K562 (cell line): ENCODE results near the gene PLEKHG1. TPM values are rescaled to one million over a fixed set of nuclear protein-coding genes. Genes with fewer than 3 reads are reported as not detected.

Experiments
- ATAC-seq: fragments of 200-7000 bp; cut with Tn5 transposase; 3 replicates; pipeline ENCODE4 v1.9.1; 2020; ENCODE audit warnings: moderate library complexity
- BruUV-seq: library from RNA; stranded (reverse); fragments of 400-500 nt; replicated peaks from 2 replicates; lab custom pipeline; 2021; lab: Mats Ljungman, UMichigan
- CTCF ChIA-PET: fragments of 300-600 bp; formaldehyde crosslinking; extraction: SDS; loops from one replicate; lab custom pipeline; 2021; ENCODE audit warnings: low intra/inter-chr PET ratio; lab: Yijun Ruan, JAX
- POLR2A ChIA-PET: fragments of 300-600, 350-650 bp; sonication (Branson Sonifier 250); formaldehyde crosslinking; extraction: SDS; loops from one replicate; lab custom pipeline; 2021; ENCODE audit warnings: antibody characterized with exemption, inconsistent platforms; lab: Yijun Ruan, JAX
- DNase-seq, 4 experiments: peaks; one replicate each; pipeline versions ENCODE4 v3.0.0 to v3.0.0-alpha.2; 2011 to 2018; ENCODE audit warnings: low spot score in 3 of 4, mixed read lengths in 3 of 4; ENCODE audit errors: extremely low read depth in 1 of 4
- FAIRE-seq: peaks from 2 replicates; lab custom pipeline; 2011; peaks lifted over from hg19 to GRCh38; lab: Jason Lieb, UNC
- H2AFZ ChIP-seq: 2 replicates; pipeline ENCODE4 v1.6.0; 2011; ENCODE audit warnings: low read depth, low read length, control low read depth, inconsistent platforms
- H3K27ac ChIP-seq: fragments of 200-600 bp; 3 replicates; pipeline ENCODE4 v1.8.0; 2011; ENCODE audit warnings: low read depth, mild to moderate bottlenecking, control low read depth, inconsistent platforms, low read length, moderate library complexity, mixed read lengths; ENCODE audit errors: extremely low read depth
- H3K27me3 ChIP-seq, 2 experiments: fragments of 300-600 bp in 1 of 2; 2 replicates in 1 of 2; 3 replicates in 1 of 2; pipeline versions ENCODE4 v1.6.0 to v1.8.0; 2011; ENCODE audit warnings: inconsistent platforms in 2 of 2, low read length in 2 of 2, mild to moderate bottlenecking in 1 of 2, mixed read lengths in 1 of 2, moderate library complexity in 1 of 2; ENCODE audit not compliant: control insufficient read depth in 2 of 2, insufficient read depth in 2 of 2
- H3K36me3 ChIP-seq: fragments of 300-600 bp; 3 replicates; pipeline ENCODE4 v1.8.0; 2011; ENCODE audit warnings: mild to moderate bottlenecking, low read length, inconsistent platforms; ENCODE audit not compliant: control insufficient read depth, insufficient read depth
- H3K4me1 ChIP-seq, 2 experiments: fragments of 200-600 bp in 1 of 2; replicated peaks in 1 of 2; 2 replicates in 1 of 2; 3 replicates in 1 of 2; pipeline versions ENCODE4 v1.5.1 to v1.8.0; 2011; ENCODE audit warnings: inconsistent platforms in 2 of 2, low read length in 2 of 2, mild to moderate bottlenecking in 1 of 2, mixed read lengths in 1 of 2, moderate library complexity in 1 of 2; ENCODE audit not compliant: control insufficient read depth in 2 of 2, insufficient read depth in 2 of 2
- H3K4me2 ChIP-seq: 2 replicates; pipeline ENCODE4 v1.6.1; 2011; ENCODE audit warnings: low read length, control low read depth, inconsistent platforms, mixed read lengths; ENCODE audit not compliant: insufficient read depth
- H3K4me3 ChIP-seq: fragments of 200-600 bp; sonication (generic), shearing (Covaris generic); 2 replicates; pipeline ENCODE4 v1.5.1; 2016; ENCODE audit warnings: control low read depth, inconsistent platforms
- H3K79me2 ChIP-seq: fragments of 200-600 bp; 3 replicates; pipeline ENCODE4 v1.8.0; 2011; ENCODE audit warnings: low read length, inconsistent platforms; ENCODE audit not compliant: control insufficient read depth, insufficient read depth
- H3K9ac ChIP-seq, 2 experiments: 2 replicates each; pipeline versions ENCODE4 v1.6.0 to v1.6.1; 2011; ENCODE audit warnings: low read depth in 2 of 2, low read length in 2 of 2, control low read depth in 1 of 2, inconsistent platforms in 1 of 2, mild to moderate bottlenecking in 1 of 2, mixed read lengths in 1 of 2; ENCODE audit not compliant: insufficient read depth in 1 of 2
- H3K9me1 ChIP-seq: one replicate; pipeline ENCODE4 v1.6.0; 2011; ENCODE audit warnings: inconsistent platforms, mild to moderate bottlenecking, low read length, moderate library complexity; ENCODE audit not compliant: control insufficient read depth, insufficient read depth
- H3K9me3 ChIP-seq: replicated peaks from 2 replicates; pipeline ENCODE4 v1.5.1; 2011; ENCODE audit warnings: low read depth, low read length, inconsistent platforms; ENCODE audit not compliant: control insufficient read depth, insufficient read depth
- H4K20me1 ChIP-seq: replicated peaks from 2 replicates; pipeline ENCODE4 v1.6.1; 2011; ENCODE audit warnings: low read length, inconsistent platforms, mixed read lengths; ENCODE audit not compliant: control insufficient read depth, insufficient read depth
- BRD4 ChIP-seq: fragments of 200-600 bp; sonication (generic); IDR thresholded peaks from 2 replicates; pipeline ENCODE4 v1.6.1; 2017; ENCODE audit warnings: inconsistent platforms
- CREM ChIP-seq: IDR thresholded peaks from 2 replicates; pipeline ENCODE4 v1.6.1; 2014; ENCODE audit warnings: antibody characterized with exemption, low read depth
- E2F1 ChIP-seq: sonication (generic); formaldehyde crosslinking; IDR thresholded peaks from 2 replicates; pipeline ENCODE4 v1.8.1; 2023; ENCODE audit warnings: mild to moderate bottlenecking, missing genetic modification reagents, moderate library complexity
- GMEB1 ChIP-seq: fragments of 250-450 bp; sonication (Bioruptor Pico); IDR thresholded peaks from 2 replicates; pipeline ENCODE4 v1.4.0; 2020; ENCODE audit warnings: mild to moderate bottlenecking
- GTF2B ChIP-seq: IDR thresholded peaks from 2 replicates; pipeline ENCODE4 v1.6.1; 2011; ENCODE audit not compliant: insufficient read length; ENCODE audit errors: extremely low read depth
- ID3 ChIP-seq, 2 experiments: fragments of 250-450 bp in 1 of 2; fragments of 450-650 bp in 1 of 2; sonication (Bioruptor Pico) in 1 of 2; IDR thresholded peaks; 2 replicates each; pipeline versions ENCODE4 v1.6.1 to v1.8.0; 2016 to 2021; ENCODE audit warnings: mild to moderate bottlenecking in 2 of 2, moderate library complexity in 2 of 2, missing compliant biosample characterization in 1 of 2, missing genetic modification characterization in 1 of 2
- NFE2 ChIP-seq: IDR thresholded peaks from 2 replicates; pipeline ENCODE4 v1.6.1; 2014; ENCODE audit warnings: antibody characterized with exemption, low read depth
- SIX5 ChIP-seq, 2 experiments: IDR thresholded peaks; 2 replicates each; pipeline ENCODE4 v1.6.1; 2011; ENCODE audit warnings: low read length in 2 of 2, borderline replicate concordance in 1 of 2, low read depth in 1 of 2, mild to moderate bottlenecking in 1 of 2, moderate library complexity in 1 of 2; ENCODE audit not compliant: insufficient read depth in 1 of 2
- SRSF3 ChIP-seq: fragments of 200-400 bp; formaldehyde crosslinking; IDR thresholded peaks from 2 replicates; pipeline ENCODE4 v1.6.1; 2016; ENCODE audit warnings: mild to moderate bottlenecking, low read length, moderate library complexity; ENCODE audit not compliant: insufficient read depth
- ZNF584 ChIP-seq: fragments of 200-800 bp; sonication (Bioruptor generic); IDR thresholded peaks from 2 replicates; pipeline ENCODE4 v1.6.1; 2016; ENCODE audit warnings: low read depth, mild to moderate bottlenecking, missing genetic modification characterization, missing compliant biosample characterization
- WGBS: fragments of 100-300 bp; shearing (Covaris generic); methylation state at CpG from one replicate; pipeline ENCODE4 v1.1.6; 2016; ENCODE audit warnings: low coverage, mixed read lengths; ENCODE audit not compliant: insufficient coverage; ENCODE audit errors: missing lambda C conversion rate; 5-methylcytosine and 5-hydroxymethylcytosine counted together
- in situ Hi-C: fragments of 300-500 bp; cut with MboI; formaldehyde crosslinking; loops from 4 replicates; pipeline ENCODE4 v1.15.0; 2018; ENCODE audit warnings: inconsistent platforms, mixed read lengths
- intact Hi-C: fragments of 100-400 bp; cut with micrococcal nuclease; formaldehyde crosslinking; loops from 2 replicates; pipeline ENCODE4 v1.14.2; 2022
- polyA plus RNA-seq, 8 experiments: library from polyadenylated mRNA; depleted of rRNA in 4 of 8; stranded (reverse) in 5 of 8; unstranded in 3 of 8; fragments of >200 nt; fragmentation: Nextera tagmentation in 2 of 8; fragmentation: Illumina TruSeq in 1 of 8; extraction: Ambion mirVana in 2 of 8; extraction: Trizol in 1 of 8; gene quantifications; 2 replicates each; pipeline versions ENCODE4 v1.2.1 to v1.2.3, GENCODE V29; 2011 to 2014; ENCODE audit warnings: inconsistent platforms in 1 of 8, missing spikeins in 1 of 8
- total RNA-seq, 7 experiments: library from RNA; depleted of rRNA in 6 of 7; stranded (reverse); fragments of >200 nt in 6 of 7; fragmentation: Illumina TruSeq in 2 of 7; extraction: Trizol in 2 of 7; gene quantifications; 2 replicates each; pipeline versions ENCODE4 v1.2.1 to v1.2.3, GENCODE V29; 2011 to 2021; ENCODE audit warnings: low replicate concordance in 1 of 7

Gene PLEKHG1
- total and polyA plus RNA-seq, 9 of the 15 experiments (the other 6 are each of a cell fraction or from before 2014, with no cell fraction given): 0.03 to 0.16 (median 0.03) TPM; not detected in 6

GRCh38 chr6:150584065-150584464 lies 15.6 kb upstream of the PLEKHG1 start:
- WGBS: 3% methylated on average over 5 of the region's 5 CpGs
- BruUV-seq: no TSS peak
- Histone ChIP-seq H3K4me1 (no peaks in the 10 kb centered on the region), H3K27ac (no peak overlapping the region), H3K27me3 (peaks cover 22 to 24% of the 10 kb centered on the region in 2 experiments), H3K9me3 (no peaks in the 10 kb centered on the region), H3K4me3 (no peak overlapping the region)
- ChIA-PET CTCF (no interaction called here), POLR2A (interaction anchor here (1.2 kb wide), 1 partner anchor 12 kb away, joined by 3 read pairs; no protein-coding TSS in a partner anchor)
- no peak for FAIRE-seq
- no peak for ATAC-seq
- TF ChIP-seq CREM (0 out of 2 replicates have a peak, but pooled peaks have one; percentile 13), GTF2B (no peak)
- TF ChIP-seq, all 486 proteins: peak for 1
- no peaks in the 10 kb centered on the region for H3K79me2 ChIP-seq
- no peak overlapping the region for H3K4me2 ChIP-seq
- no peaks in the 10 kb centered on the region for H3K9me1 ChIP-seq
- DNase-seq: no peak
- H3K9ac ChIP-seq: no peak overlapping the region
- H4K20me1 ChIP-seq: no peaks in the 10 kb centered on the region
- in situ Hi-C loops: no loop called here
- no peak overlapping the region for H2AFZ ChIP-seq
- intact Hi-C loops: no loop called here
- no peaks in the 10 kb centered on the region for H3K36me3 ChIP-seq

GRCh38 chr6:150584596-150584995 lies 15.1 kb upstream of the PLEKHG1 start:
- ATAC-seq (no peak), FAIRE-seq (no peak), DNase-seq (no peak)
- in situ Hi-C loops: no loop called here
- H3K36me3 ChIP-seq: no peaks in the 10 kb centered on the region
- BruUV-seq: no TSS peak
- intact Hi-C loops: no loop called here
- no peak overlapping the region for H2AFZ ChIP-seq
- WGBS: 0% methylated on average over 1 of the region's 1 CpG
- H3K4me2 ChIP-seq: no peak overlapping the region
- no peaks in the 10 kb centered on the region for H3K9me1 ChIP-seq
- no peak overlapping the region for H3K4me3 ChIP-seq
- ChIA-PET CTCF (no interaction called here), POLR2A (interaction anchor here (1.2 kb wide), 1 partner anchor 11 kb away, joined by 3 read pairs; no protein-coding TSS in a partner anchor)
- TF ChIP-seq GMEB1 (no peak), E2F1 (CRISPR knock-in tag) (no peak), SIX5 (IDR thresholded peaks at IDR 0.05; ENCODE audit: borderline replicate concordance in 1 of 2, insufficient read depth in 1 of 2, low read depth in 1 of 2, low read length in 2 of 2) (no peak), ID3 (CRISPR knock-in tag; IDR thresholded peaks at IDR 0.05) (no peak), ID3 (tag; IDR thresholded peaks at IDR 0.05) (no peak), SRSF3 (no peak), ZNF584 (CRISPR knock-in tag) (no peak), NFE2 (no peak), BRD4 (no peak)
- H3K4me1 ChIP-seq: no peaks in the 10 kb centered on the region
- H3K27ac ChIP-seq: no peak overlapping the region
- H4K20me1 ChIP-seq: no peaks in the 10 kb centered on the region
- peaks cover 24 to 26% of the 10 kb centered on the region in 2 experiments for H3K27me3 ChIP-seq
- H3K79me2 ChIP-seq: no peaks in the 10 kb centered on the region
- H3K9ac ChIP-seq: no peak overlapping the region
- no peaks in the 10 kb centered on the region for H3K9me3 ChIP-seq
